ENCODE results near the gene TRPC6.

GRCh38 chr11:101511065-101511464, 72.7 kb downstream of the TRPC6 start:
- no peak for TF ChIP-seq CTCF (IDR thresholded peaks at IDR 0.05; ENCODE audit: insufficient read depth, low read length, poor library complexity, severe bottlenecking)
- TF ChIP-seq EZH2phosphoT487 (conservative IDR thresholded peaks at IDR 0.05; ENCODE audit: low read length): no peak
